ENCODE results near the gene PIWIL4.
A peak's percentile ranks its signal among the peaks of the same experiment; 100 is the strongest.

Gene PIWIL4

GRCh38 chr11:94567181-94567670 lies at the start of gene PIWIL4:
Gene PIWIL4, plus strand, starts transcription at chr11:94567368. Its CDS starts 151 bp downstream, at chr11:94567519.
- DNase-seq (ENCODE audit: low read depth) = no peak

- no peak for DNase-seq (ENCODE audit: low read depth)
These were observed 48.9 kb upstream of the PIWIL4 start for GRCh38 chr11:94518300-94518699.

- no peak for DNase-seq (ENCODE audit: low read depth)
These were observed 47.6 kb upstream of the PIWIL4 start for GRCh38 chr11:94519478-94520084.

- DNase-seq (ENCODE audit: low read depth) = no peak
These were observed 45.5 kb upstream of the PIWIL4 start for GRCh38 chr11:94521684-94522083.

GRCh38 chr11:94524341-94524740 lies 42.8 kb upstream of the PIWIL4 start:
- DNase-seq (ENCODE audit: low read depth) = no peak

- no peak for DNase-seq (ENCODE audit: low read depth)
These were observed 41.4 kb upstream of the PIWIL4 start for GRCh38 chr11:94525546-94526324.

GRCh38 chr11:94526645-94527438 lies 40.3 kb upstream of the PIWIL4 start:
- no peak for DNase-seq (ENCODE audit: low read depth)

GRCh38 chr11:94528551-94528950 lies 38.6 kb upstream of the PIWIL4 start:
- DNase-seq (ENCODE audit: low read depth) = no peak

- DNase-seq (ENCODE audit: low read depth) = no peak
These were observed 35.0 kb upstream of the PIWIL4 start for GRCh38 chr11:94532211-94532610.

GRCh38 chr11:94533206-94533605 lies 34.0 kb upstream of the PIWIL4 start:
- no peak for DNase-seq (ENCODE audit: low read depth)

GRCh38 chr11:94533696-94534630 lies 33.2 kb upstream of the PIWIL4 start:
- no peak for DNase-seq (ENCODE audit: low read depth)

- DNase-seq (ENCODE audit: low read depth) = no peak
These were observed 30.8 kb upstream of the PIWIL4 start for GRCh38 chr11:94536386-94536785.

- DNase-seq (ENCODE audit: low read depth) = no peak
These were observed 30.1 kb upstream of the PIWIL4 start for GRCh38 chr11:94537031-94537600.

GRCh38 chr11:94539420-94539819 lies 27.7 kb upstream of the PIWIL4 start:
- no peak for DNase-seq (ENCODE audit: low read depth)

GRCh38 chr11:94543695-94544645 lies 23.2 kb upstream of the PIWIL4 start, which contains the start of gene FUT4:
Gene FUT4, plus strand, starts transcription at chr11:94543921. Its CDS starts 213 bp downstream, at chr11:94544134.
- peak; percentile 68 for DNase-seq (ENCODE audit: low read depth)

- DNase-seq (ENCODE audit: low read depth) = no peak
These were observed 22.4 kb upstream of the PIWIL4 start for GRCh38 chr11:94544646-94545263.

GRCh38 chr11:94545264-94546161 lies 21.7 kb upstream of the PIWIL4 start:
- no peak for DNase-seq (ENCODE audit: low read depth)

- DNase-seq (ENCODE audit: low read depth) = no peak
These were observed 21.1 kb upstream of the PIWIL4 start for GRCh38 chr11:94546162-94546470.

- no peak for DNase-seq (ENCODE audit: low read depth)
These were observed 20.3 kb upstream of the PIWIL4 start for GRCh38 chr11:94546886-94547285.
